H1 (cell line): ENCODE results near the gene COPS2. TPM values are rescaled to one million over a fixed set of nuclear protein-coding genes. Genes with fewer than 3 reads are reported as not detected.

Experiments
- HDAC2 ChIP-seq, 2 experiments: fragments of 300-600 bp in 1 of 2; sonication (generic) in 1 of 2; IDR thresholded peaks; 2 replicates each; pipeline ENCODE4 v1.6.1; 2011 to 2012; ENCODE audit warnings: low read depth in 2 of 2, low read length in 2 of 2, mild to moderate bottlenecking in 2 of 2, moderate library complexity in 2 of 2, borderline replicate concordance in 1 of 2, inconsistent platforms in 1 of 2
- YY1 ChIP-seq: IDR thresholded peaks from 2 replicates; pipeline ENCODE4 v1.6.1; 2011; ENCODE audit warnings: low read depth, mild to moderate bottlenecking, low read length
- polyA plus RNA-seq, 7 experiments: library from polyadenylated mRNA; depleted of rRNA in 3 of 7; stranded (reverse) in 5 of 7; unstranded in 2 of 7; fragments of >200 nt in 5 of 7; fragments of 200-250 nt in 2 of 7; gene quantifications; 1 replicate in 5 of 7; 2 replicates in 1 of 7; 4 replicates in 1 of 7; pipeline versions ENCODE4 v1.2.1 to v1.2.3, GENCODE V29; 2011 to 2013; ENCODE audit warnings: missing spikeins in 2 of 7, mixed read lengths in 2 of 7
- total RNA-seq: library from RNA; stranded (reverse); fragmentation: NEBNext Ultra II Directional; extraction: Animal tissue kit (Norgen Biotek cat#: 25700); gene quantifications from 2 replicates; pipeline ENCODE4 v1.2.1, GENCODE V29; 2021

Gene COPS2
- total and polyA plus RNA-seq, 2 of the 8 experiments (the other 6 are each of a cell fraction or from before 2014, with no cell fraction given), result 17.7 to 85.1 TPM

DNA sequence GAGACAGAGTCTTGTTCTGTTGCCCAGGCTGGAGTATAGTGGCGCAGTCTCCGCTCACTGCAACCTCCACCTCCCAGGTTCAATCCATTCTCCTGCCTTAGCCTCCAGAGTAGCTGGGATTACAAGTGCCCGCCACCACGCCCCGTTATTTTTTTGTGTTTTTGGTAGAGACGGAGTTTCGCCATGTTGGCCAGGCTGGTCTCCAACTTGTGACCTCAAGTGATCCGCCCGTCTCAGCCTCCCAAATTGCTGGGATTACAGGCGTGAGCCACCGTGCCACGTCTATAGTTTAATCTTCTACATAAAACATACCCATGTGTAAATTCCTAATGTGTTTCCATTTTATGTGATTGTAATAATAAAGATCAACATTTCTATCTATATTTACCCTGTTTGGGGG, 16.4 kb upstream of the COPS2 start (continued):
- TF ChIP-seq HDAC2 (IDR thresholded peaks at IDR 0.05; ENCODE audit: borderline replicate concordance in 1 of 2, low read depth in 2 of 2, low read length in 2 of 2) (no peak), YY1 (no peak)
